Cardiac fibroblast (primary cell): Measurements from ENCODE around the gene IGFBP6.

Experiments used
- DNase-seq, 2 donors: peaks; one replicate each; pipeline versions ENCODE4 v3.0.0 to v3.0.0-alpha.2; 2010; ENCODE audit warnings: low read depth in 2 of 2
- H3K4me3 ChIP-seq, 2 donors: replicated peaks in 1 of 2; 1 replicate in 1 of 2; 2 replicates in 1 of 2; pipeline ENCODE4 v1.5.1; 2011; ENCODE audit warnings: low read depth in 2 of 2, low read length in 2 of 2, mild to moderate bottlenecking in 2 of 2, moderate library complexity in 1 of 2
- CTCF ChIP-seq: IDR thresholded peaks from one replicate; pipeline ENCODE4 v1.5.1; 2011; ENCODE audit warnings: low read depth, mild to moderate bottlenecking, low read length, inconsistent platforms

IGFBP6 gene

DNA sequence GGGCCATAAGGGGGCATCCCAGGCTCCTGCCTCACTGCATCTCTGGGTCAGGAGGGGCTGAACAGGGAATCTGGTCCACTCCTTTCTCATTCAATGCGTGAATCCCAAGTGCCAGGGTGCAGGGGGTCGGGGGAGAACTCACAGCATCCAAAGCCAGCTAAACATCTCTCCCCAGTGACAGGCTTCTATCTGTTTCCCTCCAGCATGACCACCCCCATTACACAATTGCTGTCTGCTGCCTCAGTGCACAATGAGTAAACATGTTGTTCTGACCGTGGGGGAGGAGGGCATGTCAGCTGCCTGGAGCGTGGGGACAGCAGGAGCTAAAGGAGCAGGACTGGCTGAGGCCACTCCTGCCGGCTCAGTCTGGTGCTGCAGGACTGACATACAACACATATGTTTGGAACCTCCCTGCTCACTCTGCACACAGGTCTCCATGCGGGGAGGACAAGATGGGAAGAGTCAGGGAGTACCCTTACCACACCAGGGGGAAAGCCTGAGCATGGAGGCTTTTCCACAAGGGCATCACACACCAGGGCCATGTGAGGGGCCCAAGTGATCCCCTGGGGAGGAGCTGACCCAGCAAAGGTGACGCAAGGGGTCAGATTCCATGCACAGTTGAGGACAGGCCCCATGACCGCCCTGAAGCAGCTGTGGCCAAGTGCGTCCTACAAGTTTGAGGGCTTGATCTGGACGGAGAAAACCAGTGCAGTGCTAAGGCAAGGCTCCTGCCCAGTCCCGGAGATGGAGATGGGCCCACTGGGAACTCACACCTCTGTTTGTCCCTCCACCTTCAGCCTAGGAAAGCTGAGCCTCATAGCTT lies 46.2 kb upstream of the IGFBP6 start:
- peak; percentile 16 for TF ChIP-seq CTCF
- DNase-seq = peak; percentile 75 to 89
- peak overlapping the region; percentile 85 to 93 for H3K4me3 ChIP-seq

DNA sequence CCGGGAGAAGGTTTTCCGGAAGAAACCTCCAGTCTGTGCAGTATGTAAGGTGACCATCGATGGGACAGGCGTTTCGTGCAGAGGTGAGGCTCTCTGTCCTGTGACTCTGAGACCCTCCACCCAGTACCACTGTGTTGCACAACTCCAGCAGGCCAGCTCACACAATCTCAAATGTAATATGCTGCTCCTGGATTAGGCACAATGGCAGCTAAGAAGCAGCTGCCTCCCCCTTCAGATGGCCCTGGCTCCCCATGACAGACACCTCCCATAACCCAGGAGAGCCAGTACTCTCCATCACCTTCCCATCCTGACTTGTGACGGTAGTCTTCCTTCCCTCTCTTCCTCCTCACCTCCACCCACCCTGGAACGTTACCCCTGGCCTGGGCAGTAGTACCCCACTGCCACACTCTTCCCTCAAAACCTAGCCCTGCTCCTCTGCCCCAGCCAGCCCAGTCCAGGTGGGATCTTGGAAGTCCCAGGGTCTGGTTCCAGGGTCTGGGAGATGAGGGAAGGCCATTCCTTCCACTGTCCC lies 45.5 kb upstream of the IGFBP6 start:
- peak overlapping the region; percentile 85 to 93 for H3K4me3 ChIP-seq
- no peak for DNase-seq
- no peak for TF ChIP-seq CTCF

GRCh38 chr12:53052419-53053217 lies 44.8 kb upstream of the IGFBP6 start:
- H3K4me3 ChIP-seq = peak overlapping the region; percentile 85 to 93
- TF ChIP-seq CTCF = no peak

DNA sequence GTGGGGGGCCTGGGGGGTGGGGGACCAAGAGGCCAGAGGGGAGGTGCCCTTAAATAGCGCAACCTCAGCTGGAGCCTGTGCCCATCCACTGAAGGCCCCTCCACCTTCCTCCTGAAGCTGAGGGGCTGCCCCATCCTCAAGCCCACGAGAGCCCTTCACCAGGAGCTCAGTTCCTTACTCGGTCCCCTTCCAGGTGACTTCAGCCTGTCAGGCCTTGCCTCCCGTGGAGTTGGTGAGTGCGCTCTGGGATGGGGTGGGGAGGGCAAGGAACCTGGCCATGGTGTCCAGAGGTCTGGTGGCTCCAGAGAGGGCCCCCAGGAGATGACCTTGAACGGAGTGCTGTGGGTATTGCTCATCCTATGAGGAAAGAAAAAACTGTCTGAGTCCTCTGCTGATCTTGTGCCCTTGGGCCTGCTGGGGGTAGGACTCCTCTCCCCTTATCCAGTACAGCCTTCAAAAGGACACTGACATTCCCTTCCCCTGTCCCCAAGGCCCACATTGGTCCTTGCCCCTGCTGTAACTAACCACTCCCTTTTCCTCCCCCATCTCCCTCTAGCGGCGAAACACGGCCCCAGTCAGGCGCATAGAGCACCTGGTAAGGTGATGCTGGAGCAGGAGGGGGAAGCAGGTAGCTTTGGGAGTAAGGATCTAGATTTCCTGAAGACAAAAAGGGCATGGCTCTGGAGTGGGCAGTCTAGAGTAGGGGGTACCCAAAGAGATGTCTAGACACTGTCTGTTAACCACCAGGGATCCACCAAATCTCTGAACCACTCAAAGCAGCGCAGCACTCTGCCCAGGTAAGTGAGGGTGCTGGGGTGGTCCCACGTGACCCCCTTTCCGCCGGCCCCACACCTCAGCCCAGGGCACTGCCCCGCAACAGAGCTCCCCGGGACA lies 44.0 kb upstream of the IGFBP6 start:
- H3K4me3 ChIP-seq = peak overlapping the region; percentile 16 to 41
- TF ChIP-seq CTCF = peak; percentile 76
- DNase-seq = peak in 1 of 2 donors; percentile 34

More at GRCh38 chr12:53052419-53053217, 44.8 kb upstream of the IGFBP6 start:
- DNase-seq = peak; percentile 85 to 93

GRCh38 chr12:53054112-53054878 lies 43.2 kb upstream of the IGFBP6 start:
- peak; percentile 87 to 92 for DNase-seq
- H3K4me3 ChIP-seq = peak overlapping the region; percentile 16 to 18
- TF ChIP-seq CTCF = no peak
